ELF-1 (cell line): Measurements from ENCODE around the gene HOXA6.
A peak's percentile ranks its signal among the peaks of the same experiment; 100 is the strongest.

Experiments
- DNase-seq: peaks from one replicate; pipeline ENCODE4 v3.0.0-alpha.2; 2016; ENCODE audit warnings: low read depth, low spot score

HOXA6 gene

GRCh38 chr7:27140126-27140857 lies 7.3 kb downstream of the HOXA6 start:
- DNase-seq = no peak

- peak; percentile 68 for DNase-seq
These were observed 8.0 kb downstream of the HOXA6 start for GRCh38 chr7:27139334-27140125.

- peak; percentile 61 for DNase-seq
These were observed 8.6 kb downstream of the HOXA6 start for GRCh38 chr7:27138985-27139333.

- no peak for DNase-seq
These were observed 9.1 kb downstream of the HOXA6 start for GRCh38 chr7:27138472-27138871.

- DNase-seq = no peak
These were observed 9.8 kb downstream of the HOXA6 start for GRCh38 chr7:27137640-27138315.

- no peak for DNase-seq
These were observed 13.2 kb downstream of the HOXA6 start for GRCh38 chr7:27134392-27134791.

- DNase-seq = no peak
These were observed 14.0 kb downstream of the HOXA6 start for GRCh38 chr7:27133409-27134231.

GRCh38 chr7:27132978-27133377 lies 14.6 kb downstream of the HOXA6 start:
- DNase-seq = no peak

GRCh38 chr7:27132214-27132613 lies 15.4 kb downstream of the HOXA6 start:
- no peak for DNase-seq

GRCh38 chr7:27131390-27131819 lies 16.2 kb downstream of the HOXA6 start:
- no peak for DNase-seq

GRCh38 chr7:27130540-27131389 lies 16.8 kb downstream of the HOXA6 start, which contains the start of gene HOXA4:
Gene HOXA4 (minus strand): TSS chr7:27130757. CDS start chr7:27130733, 24 bp downstream.
- DNase-seq = peak; percentile 86

GRCh38 chr7:27129729-27130539 lies 17.6 kb downstream of the HOXA6 start:
- DNase-seq = peak; percentile 46

- DNase-seq = peak; percentile 23
These were observed 18.5 kb downstream of the HOXA6 start for GRCh38 chr7:27128776-27129728.

GRCh38 chr7:27128034-27128433 lies 19.5 kb downstream of the HOXA6 start:
- no peak for DNase-seq

GRCh38 chr7:27126596-27127327 lies 20.8 kb downstream of the HOXA6 start:
- no peak for DNase-seq

- no peak for DNase-seq
These were observed 21.6 kb downstream of the HOXA6 start for GRCh38 chr7:27125986-27126394.

- peak; percentile 1 for DNase-seq
These were observed 22.5 kb downstream of the HOXA6 start for GRCh38 chr7:27124902-27125689.
